ENCODE data around the gene NUMBL. TPM values are rescaled to one million over a fixed set of nuclear protein-coding genes. Genes with fewer than 3 reads are reported as not detected.

Gene NUMBL
- total RNA-seq, 1 donor from 2014 or later, result 20.6 TPM

DNA sequence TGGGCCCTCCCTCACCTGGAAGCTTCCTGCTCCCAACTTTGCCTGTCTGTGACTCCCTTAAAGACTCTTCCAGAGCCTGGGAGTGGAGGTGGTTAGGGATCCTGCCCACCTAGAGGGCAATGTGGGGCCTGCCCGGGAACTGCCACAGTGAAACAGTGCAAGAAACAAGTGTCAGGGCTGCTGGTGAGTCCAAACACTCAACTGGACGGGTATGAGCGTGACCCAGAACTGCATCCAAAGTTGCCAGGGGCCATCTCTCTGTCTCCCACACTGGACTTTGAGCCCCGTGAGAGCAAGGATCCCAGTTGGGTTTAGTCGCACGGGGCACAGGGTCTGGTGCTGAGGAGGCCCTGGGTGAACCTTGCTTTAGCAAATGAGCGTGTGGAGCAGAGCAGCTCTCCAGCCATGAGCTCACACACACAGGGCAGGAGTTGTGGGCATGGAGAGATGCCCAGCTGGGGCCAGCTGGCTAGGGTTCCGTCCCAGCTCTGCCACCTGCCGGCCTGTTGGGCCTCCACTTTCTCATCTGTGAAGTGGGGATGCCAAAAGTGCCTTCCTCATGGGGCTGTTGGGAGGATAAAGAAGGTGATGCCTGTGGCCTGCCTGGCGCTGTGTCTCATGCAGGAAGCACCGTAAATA, 2.8 kb upstream of the NUMBL start:
- Mint-ChIP-seq H3K4me3 (no peak overlapping the region), H3K36me3 (ENCODE audit: low read depth) (peaks cover 6% of the 10 kb centered on the region), H3K9me3 (no peaks in the 10 kb centered on the region), H3K4me1 (ENCODE audit: low read depth) (no peaks in the 10 kb centered on the region), H3K27me3 (ENCODE audit: insufficient read depth) (no peaks in the 10 kb centered on the region), H3K27ac (peak overlapping the region; percentile 35)
- DNase-seq (ENCODE audit: low spot score), result no peak
- intact Hi-C loops (cut with micrococcal nuclease), result no loop called here

DNA sequence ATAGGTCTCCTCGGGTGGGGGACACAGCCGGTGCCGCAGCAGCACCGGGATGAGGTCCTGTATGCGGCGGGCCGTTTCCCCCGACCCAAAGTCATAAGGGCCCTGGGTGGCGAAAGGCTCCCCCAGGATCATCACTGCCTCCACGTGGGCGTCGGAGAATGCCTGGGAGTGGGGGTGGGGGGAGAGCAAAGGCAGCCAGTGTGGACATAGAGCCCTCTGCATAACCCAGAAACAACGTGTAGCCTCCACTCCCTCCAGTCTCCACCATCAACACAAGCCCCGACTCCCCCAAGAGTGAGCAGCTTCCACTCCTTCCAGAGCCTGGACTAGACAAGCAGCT, 1.7 kb upstream of the NUMBL start:
- H3K27me3 Mint-ChIP-seq (ENCODE audit: insufficient read depth), result no peaks in the 10 kb centered on the region
- H3K36me3 Mint-ChIP-seq (ENCODE audit: low read depth), result peaks cover 6% of the 10 kb centered on the region
- no peaks in the 10 kb centered on the region for H3K4me1 Mint-ChIP-seq (ENCODE audit: low read depth)
- no peak for DNase-seq (ENCODE audit: low spot score)
- intact Hi-C loops (cut with micrococcal nuclease), result no loop called here
- peak overlapping the region; percentile 63 for H3K27ac Mint-ChIP-seq
- no peaks in the 10 kb centered on the region for H3K9me3 Mint-ChIP-seq
- no peak overlapping the region for H3K4me3 Mint-ChIP-seq

DNA sequence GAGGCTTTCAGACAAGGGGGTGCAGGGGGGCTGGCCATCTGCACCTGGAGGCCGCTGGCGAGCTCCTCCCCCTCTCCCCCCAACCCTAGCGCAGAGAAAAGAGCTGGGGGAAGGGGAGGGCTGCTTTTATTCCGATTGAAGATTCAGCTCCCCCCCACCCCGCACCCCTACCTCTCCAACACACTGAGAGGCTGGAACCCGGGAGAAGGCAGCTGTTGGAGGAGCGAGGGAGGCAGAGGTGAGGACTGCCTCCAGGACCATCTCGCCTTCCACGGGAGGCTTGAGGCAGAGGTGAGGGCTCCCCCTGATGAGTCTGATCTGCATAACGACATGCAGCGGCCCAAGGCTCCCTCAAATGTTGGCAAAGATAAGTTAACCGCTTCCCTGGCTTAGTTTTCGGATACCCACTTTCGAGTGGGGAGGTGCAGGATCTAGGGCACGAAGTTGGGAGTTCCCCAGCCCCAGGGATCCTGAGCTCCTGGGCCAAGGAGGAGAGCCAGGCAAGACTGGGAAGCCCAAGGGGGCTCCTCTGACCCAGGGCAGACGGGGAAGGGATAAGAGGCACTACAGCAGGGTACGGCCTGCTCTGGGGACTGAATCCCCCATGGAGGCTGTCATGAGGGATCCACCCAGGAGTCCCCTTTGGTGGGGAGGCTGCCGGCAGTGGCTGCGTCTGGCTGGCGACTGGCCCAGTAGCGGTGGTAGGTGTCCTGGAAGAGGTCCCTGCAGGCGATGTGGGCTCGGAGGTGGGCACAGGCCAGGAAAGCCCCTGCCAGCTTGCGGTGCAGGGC, 1.2 kb upstream of the NUMBL start:
- H3K27ac Mint-ChIP-seq, result peak overlapping the region; percentile 84
- no peaks in the 10 kb centered on the region for H3K27me3 Mint-ChIP-seq (ENCODE audit: insufficient read depth)
- intact Hi-C loops (cut with micrococcal nuclease), result loop anchor here (2.0 kb wide), 1 partner anchor 77 kb away; no protein-coding TSS in a partner anchor
- no peaks in the 10 kb centered on the region for H3K9me3 Mint-ChIP-seq
- H3K36me3 Mint-ChIP-seq (ENCODE audit: low read depth), result peaks cover 6% of the 10 kb centered on the region
- peak overlapping the region; percentile 87 for H3K4me3 Mint-ChIP-seq
- no peaks in the 10 kb centered on the region for H3K4me1 Mint-ChIP-seq (ENCODE audit: low read depth)
- DNase-seq (ENCODE audit: low spot score), result no peak

DNA sequence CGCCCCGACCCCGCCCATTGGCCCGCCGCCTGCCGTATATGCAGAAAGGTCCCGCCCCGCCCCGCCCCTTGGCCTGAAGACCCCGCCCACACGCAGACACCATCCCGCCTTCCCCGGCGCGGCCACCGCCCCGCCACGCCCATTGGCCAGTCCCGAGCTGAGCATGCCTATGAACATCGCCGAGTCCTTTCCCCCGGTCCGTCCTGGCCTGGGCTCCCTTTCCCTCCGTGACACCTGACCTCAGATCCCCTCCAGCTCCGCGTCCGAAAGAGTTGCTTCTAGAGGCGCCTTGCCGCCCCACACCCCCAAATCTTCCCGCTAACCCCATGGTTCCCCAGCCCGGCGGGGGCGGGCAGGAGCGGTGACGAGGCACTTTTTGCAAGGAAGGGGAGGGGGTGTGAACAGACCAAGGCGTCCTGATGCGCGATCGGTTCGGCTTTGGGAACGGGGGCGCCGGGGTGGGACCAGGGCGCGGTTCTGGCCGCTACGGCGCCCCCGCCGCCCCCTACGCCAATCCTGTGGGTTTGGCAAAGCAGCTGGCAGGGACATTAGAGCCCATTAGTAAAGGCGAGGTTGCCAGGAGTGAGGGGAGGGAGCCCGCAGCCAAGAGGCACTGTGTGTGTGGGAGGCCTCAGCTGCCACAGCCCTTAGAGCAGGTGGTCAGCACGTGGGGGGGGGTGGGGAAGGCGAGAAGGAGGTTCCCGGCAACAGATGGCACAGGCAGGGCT, 406 bp upstream of the NUMBL start:
- intact Hi-C loops (cut with micrococcal nuclease), result loop anchor here (1.0 to 2.0 kb wide), 6 partner anchors 24 to 107 kb away; partner anchors contain the start of genes ACTMAP and RAB4B
- peaks cover 9% of the 10 kb centered on the region for H3K36me3 Mint-ChIP-seq (ENCODE audit: low read depth)
- no peaks in the 10 kb centered on the region for H3K9me3 Mint-ChIP-seq
- H3K4me3 Mint-ChIP-seq, result peak overlapping the region; percentile 87
- no peaks in the 10 kb centered on the region for H3K27me3 Mint-ChIP-seq (ENCODE audit: insufficient read depth)
- DNase-seq (ENCODE audit: low spot score), result peak; percentile 80
- H3K27ac Mint-ChIP-seq, result peak overlapping the region; percentile 84
- H3K4me1 Mint-ChIP-seq (ENCODE audit: low read depth), result no peaks in the 10 kb centered on the region

DNA sequence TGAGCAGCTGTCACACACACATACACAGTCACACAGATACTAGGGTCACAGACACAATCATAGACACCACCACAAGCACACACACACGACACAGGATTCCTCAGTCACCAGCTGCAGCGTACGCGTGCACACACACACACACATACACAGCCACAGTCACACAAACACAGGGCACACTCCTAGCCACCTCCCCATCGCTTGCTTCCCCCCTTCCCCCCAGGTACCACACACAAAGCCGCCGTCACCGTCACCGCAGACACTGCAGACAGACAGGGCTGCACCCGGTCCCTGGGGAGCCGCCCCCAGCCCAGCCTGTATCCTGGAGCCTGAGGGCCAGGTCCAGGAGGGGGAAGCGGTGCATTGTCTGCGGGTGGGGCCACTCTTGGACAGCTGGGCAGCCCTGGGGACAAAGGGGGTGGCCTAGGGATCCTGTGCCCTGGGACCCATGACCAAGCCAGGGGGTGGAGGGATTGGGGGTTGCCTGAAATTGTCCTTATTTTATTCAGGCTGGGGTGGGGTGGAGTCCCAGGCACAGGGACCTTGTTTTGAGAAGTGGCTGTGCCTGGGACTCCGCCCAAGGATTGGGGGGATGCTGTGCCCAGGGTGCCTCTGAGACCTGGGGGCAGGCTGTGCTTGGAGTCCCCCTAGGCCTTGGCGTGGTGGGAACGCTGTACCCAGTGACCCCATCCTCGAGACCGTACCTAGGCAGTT, 957 bp downstream of the NUMBL start:
- Mint-ChIP-seq H3K27me3 (ENCODE audit: insufficient read depth) (no peaks in the 10 kb centered on the region), H3K4me3 (no peak overlapping the region), H3K4me1 (ENCODE audit: low read depth) (no peaks in the 10 kb centered on the region), H3K27ac (no peak overlapping the region), H3K36me3 (ENCODE audit: low read depth) (peaks cover 19% of the 10 kb centered on the region), H3K9me3 (no peaks in the 10 kb centered on the region)
- no peak for DNase-seq (ENCODE audit: low spot score)
- intact Hi-C loops (cut with micrococcal nuclease), result loop anchor here (1.0 to 2.0 kb wide), 6 partner anchors 26 to 109 kb away; partner anchors contain the start of genes ACTMAP and RAB4B

DNA sequence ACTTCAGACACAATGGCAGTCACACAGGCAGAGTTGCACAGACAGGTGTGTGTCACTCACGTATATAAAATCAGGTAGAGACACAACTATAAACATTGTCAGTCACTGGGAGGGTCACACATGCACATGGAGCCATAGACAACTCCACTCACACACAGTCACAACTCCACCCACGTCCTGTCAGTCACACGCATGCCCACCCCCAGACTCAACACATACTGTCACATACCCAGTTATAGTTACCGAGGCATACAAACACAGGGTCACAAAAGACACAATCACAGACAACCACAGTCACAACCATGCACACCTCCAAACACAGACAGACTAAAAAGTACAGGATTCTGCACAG, 1.5 kb downstream of the NUMBL start:
- Mint-ChIP-seq H3K27me3 (ENCODE audit: insufficient read depth) (no peaks in the 10 kb centered on the region), H3K4me3 (no peak overlapping the region), H3K36me3 (ENCODE audit: low read depth) (peaks cover 14% of the 10 kb centered on the region), H3K4me1 (ENCODE audit: low read depth) (no peaks in the 10 kb centered on the region), H3K9me3 (no peaks in the 10 kb centered on the region), H3K27ac (no peak overlapping the region)
- intact Hi-C loops (cut with micrococcal nuclease), result no loop called here
- no peak for DNase-seq (ENCODE audit: low spot score)

DNA sequence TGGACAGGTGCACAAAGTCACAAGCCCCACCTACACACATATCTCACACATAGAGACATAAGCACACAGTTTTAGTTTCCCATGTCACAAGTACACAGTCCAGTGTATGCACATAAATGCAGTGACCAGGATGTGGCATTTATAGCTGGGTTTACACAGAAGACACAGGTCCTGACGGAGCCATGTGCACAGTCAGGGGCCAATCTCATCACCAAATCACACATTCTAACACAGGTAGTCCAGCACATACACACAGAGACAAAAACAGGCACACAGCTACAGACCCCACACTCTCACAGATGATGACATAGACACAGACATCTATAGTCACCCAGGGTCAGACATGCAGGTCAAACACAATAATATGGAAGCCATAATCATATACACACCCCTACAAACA, 2.1 kb downstream of the NUMBL start:
- DNase-seq (ENCODE audit: low spot score), result no peak
- H3K4me3 Mint-ChIP-seq, result no peak overlapping the region
- no peaks in the 10 kb centered on the region for H3K4me1 Mint-ChIP-seq (ENCODE audit: low read depth)
- no peaks in the 10 kb centered on the region for H3K27me3 Mint-ChIP-seq (ENCODE audit: insufficient read depth)
- peaks cover 14% of the 10 kb centered on the region for H3K36me3 Mint-ChIP-seq (ENCODE audit: low read depth)
- intact Hi-C loops (cut with micrococcal nuclease), result no loop called here
- H3K27ac Mint-ChIP-seq, result no peak overlapping the region
- no peaks in the 10 kb centered on the region for H3K9me3 Mint-ChIP-seq

DNA sequence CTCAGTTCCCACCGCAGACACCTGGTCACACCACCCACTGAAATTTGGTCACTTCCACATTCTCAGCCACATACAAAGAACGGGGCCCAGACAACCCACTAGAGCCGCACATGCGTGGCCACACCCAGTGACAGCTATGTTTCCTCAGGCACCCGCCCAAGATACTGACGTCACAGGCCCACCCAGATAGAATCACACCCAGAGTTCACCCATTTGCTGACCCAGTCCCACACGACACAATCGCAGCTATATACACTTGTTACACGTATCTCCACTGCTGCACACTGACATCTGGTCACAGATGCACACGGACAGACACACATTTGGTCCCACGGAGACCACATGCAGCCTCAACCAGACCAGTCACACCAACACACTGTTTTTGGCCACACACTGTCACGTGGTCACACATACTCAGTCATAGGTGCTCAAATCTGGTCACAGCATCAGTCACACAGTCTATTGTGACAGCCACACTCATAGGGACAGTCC, 2.9 kb downstream of the NUMBL start:
- no peak for DNase-seq (ENCODE audit: low spot score)
- Mint-ChIP-seq H3K27me3 (ENCODE audit: insufficient read depth) (no peaks in the 10 kb centered on the region), H3K9me3 (no peaks in the 10 kb centered on the region), H3K36me3 (ENCODE audit: low read depth) (peaks cover 16% of the 10 kb centered on the region), H3K4me3 (no peak overlapping the region), H3K4me1 (ENCODE audit: low read depth) (no peaks in the 10 kb centered on the region), H3K27ac (no peak overlapping the region)
- intact Hi-C loops (cut with micrococcal nuclease), result no loop called here

DNA sequence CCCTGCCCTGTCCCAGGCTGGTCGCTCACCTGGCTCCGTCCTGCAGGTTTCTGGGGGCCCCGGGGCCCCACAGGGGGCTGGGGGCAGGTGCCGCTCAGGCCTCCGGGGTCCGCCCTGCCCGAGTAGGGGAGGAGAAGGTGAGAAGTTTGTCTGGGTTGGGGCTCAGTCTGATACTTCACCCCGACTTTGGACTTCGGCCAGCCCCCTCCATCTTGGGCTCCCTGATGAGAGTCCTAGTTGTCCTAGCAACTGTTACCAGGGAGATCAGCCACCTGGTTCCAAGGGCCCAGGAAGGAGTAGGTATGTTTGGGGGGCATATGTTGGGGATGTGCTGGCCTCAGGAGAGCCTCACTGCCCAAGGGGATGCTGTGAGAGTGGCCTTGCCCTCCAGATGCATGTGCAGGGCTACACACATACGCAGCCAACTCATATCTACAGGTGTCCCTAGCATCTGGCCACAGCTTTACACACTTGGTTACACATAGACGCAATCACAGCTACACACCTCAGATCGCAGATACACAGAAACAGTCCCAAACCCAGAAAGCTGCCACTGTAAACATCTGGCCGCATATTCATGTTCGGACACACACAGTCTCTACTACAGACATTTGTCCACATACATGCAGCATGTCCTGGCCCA, 3.4 kb downstream of the NUMBL start:
- Mint-ChIP-seq H3K4me3 (no peak overlapping the region), H3K27ac (no peak overlapping the region), H3K4me1 (ENCODE audit: low read depth) (no peaks in the 10 kb centered on the region), H3K9me3 (no peaks in the 10 kb centered on the region), H3K27me3 (ENCODE audit: insufficient read depth) (no peaks in the 10 kb centered on the region), H3K36me3 (ENCODE audit: low read depth) (peaks cover 16% of the 10 kb centered on the region)
- no peak for DNase-seq (ENCODE audit: low spot score)
- intact Hi-C loops (cut with micrococcal nuclease), result no loop called here

DNA sequence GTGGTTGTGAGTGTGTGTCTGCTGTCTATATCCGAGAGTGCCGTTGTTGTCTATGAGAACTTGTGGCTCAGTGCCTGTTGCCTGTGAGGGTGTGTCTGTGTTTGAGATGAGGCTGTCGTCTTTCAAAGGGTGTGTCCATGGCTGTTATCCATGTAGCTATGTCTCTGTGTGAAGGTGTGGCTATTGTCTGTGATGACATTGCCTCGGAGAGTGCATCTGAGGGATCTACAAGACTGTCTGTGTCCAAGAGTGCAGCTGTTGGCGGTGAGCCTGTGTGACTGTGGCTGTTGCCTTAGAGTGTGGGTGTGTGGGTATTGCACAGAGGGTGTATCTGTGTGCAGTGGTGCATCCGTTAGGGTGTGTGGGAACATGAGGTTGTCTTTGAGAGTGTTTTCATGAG, 4.9 kb downstream of the NUMBL start:
- Mint-ChIP-seq H3K27me3 (ENCODE audit: insufficient read depth) (no peaks in the 10 kb centered on the region), H3K9me3 (no peaks in the 10 kb centered on the region), H3K27ac (no peak overlapping the region), H3K36me3 (ENCODE audit: low read depth) (peaks cover 20% of the 10 kb centered on the region), H3K4me1 (ENCODE audit: low read depth) (no peaks in the 10 kb centered on the region), H3K4me3 (no peak overlapping the region)
- no peak for DNase-seq (ENCODE audit: low spot score)
- intact Hi-C loops (cut with micrococcal nuclease), result no loop called here

DNA sequence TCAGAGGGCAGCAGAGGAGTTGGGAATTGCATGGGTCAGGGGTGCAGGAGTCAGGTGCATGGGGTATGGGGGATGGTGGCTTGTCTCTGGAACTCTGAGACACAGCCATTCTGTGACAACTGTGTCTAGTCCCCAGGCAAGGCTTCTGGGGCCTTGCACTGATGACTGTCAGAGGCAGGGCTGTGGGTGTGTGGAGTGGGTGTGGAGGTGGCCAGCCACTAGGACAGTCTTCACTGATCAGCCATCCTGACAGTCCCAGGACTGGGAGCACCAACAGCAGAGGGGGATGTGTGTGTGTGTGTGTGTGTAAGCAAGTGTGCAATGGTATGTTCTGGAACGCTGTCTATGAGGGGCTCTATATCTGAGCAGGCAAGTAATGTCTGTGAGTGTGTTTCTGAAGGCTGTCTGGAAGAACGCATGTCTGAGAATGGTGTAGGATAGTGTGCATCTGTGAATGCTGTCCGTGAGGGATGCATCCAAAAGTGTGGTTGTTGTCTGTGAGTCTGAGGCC, 5.4 kb downstream of the NUMBL start:
- no peak overlapping the region for H3K27ac Mint-ChIP-seq
- DNase-seq (ENCODE audit: low spot score), result no peak
- intact Hi-C loops (cut with micrococcal nuclease), result no loop called here
- no peaks in the 10 kb centered on the region for H3K27me3 Mint-ChIP-seq (ENCODE audit: insufficient read depth)
- no peaks in the 10 kb centered on the region for H3K4me1 Mint-ChIP-seq (ENCODE audit: low read depth)
- H3K4me3 Mint-ChIP-seq, result no peak overlapping the region
- H3K9me3 Mint-ChIP-seq, result no peaks in the 10 kb centered on the region
- H3K36me3 Mint-ChIP-seq (ENCODE audit: low read depth), result peaks cover 20% of the 10 kb centered on the region

DNA sequence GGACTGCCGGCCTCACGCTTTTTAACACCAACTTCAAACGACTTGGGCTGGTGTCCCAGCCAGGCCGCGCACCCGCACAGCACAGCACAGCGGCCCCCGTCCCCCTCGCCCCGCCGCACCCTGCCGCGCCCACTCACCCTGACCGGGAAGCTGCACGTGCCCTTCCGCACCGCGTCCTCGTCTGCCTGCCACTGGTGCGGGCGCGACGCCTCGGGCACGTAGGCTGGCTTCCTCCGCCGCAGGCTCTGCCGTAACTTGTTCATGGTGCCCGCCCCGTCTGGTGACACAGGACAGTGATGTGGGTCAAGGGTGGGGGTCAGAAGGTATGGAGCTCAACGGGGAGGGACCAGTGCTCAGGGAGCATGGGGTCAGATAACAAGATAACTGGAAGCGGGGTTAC, 6.2 kb downstream of the NUMBL start:
- DNase-seq (ENCODE audit: low spot score), result no peak
- Mint-ChIP-seq H3K4me3 (no peak overlapping the region), H3K36me3 (ENCODE audit: low read depth) (peaks cover 24% of the 10 kb centered on the region), H3K9me3 (no peaks in the 10 kb centered on the region), H3K4me1 (ENCODE audit: low read depth) (no peaks in the 10 kb centered on the region), H3K27ac (no peak overlapping the region), H3K27me3 (ENCODE audit: insufficient read depth) (no peaks in the 10 kb centered on the region)
- intact Hi-C loops (cut with micrococcal nuclease), result no loop called here

Measured in activated T-helper 1 cell treated with anti-CD3 and anti-CD28 coated beads, Interleukin-12 subunit alpha, Interleukin-12 subunit beta, Interleukin-2, Interleukin-4 antibody, amounts not matched to agents 30 ng/mL and 10 ng/mL and 1 ng/mL, durations not matched to agents 14 hours and 24 hours and 36 hours (primary cell).